HFFc6 (cell line): Measurements from ENCODE around the gene HDAC3. TPM values are rescaled to one million over a fixed set of nuclear protein-coding genes. Genes with fewer than 3 reads are reported as not detected.

Experiments
- DNase-seq: peaks from one replicate; pipeline ENCODE4 v3.0.0-alpha.2; 2018
- H3K27ac Mint-ChIP-seq: 2 replicates; pipeline ENCODE4 v1.8.0; 2020; ENCODE audit warnings: mild to moderate bottlenecking, mixed read lengths
- H3K27me3 Mint-ChIP-seq: 2 replicates; pipeline ENCODE4 v1.8.0; 2021; ENCODE audit warnings: mild to moderate bottlenecking, moderate library complexity, mixed read lengths; ENCODE audit not compliant: insufficient read depth
- H3K36me3 Mint-ChIP-seq: 2 replicates; pipeline ENCODE4 v1.8.0; 2021; ENCODE audit warnings: low read depth, mixed read lengths
- H3K4me1 Mint-ChIP-seq: 2 replicates; pipeline ENCODE4 v1.8.0; 2020; ENCODE audit warnings: low read depth, mixed read lengths
- H3K4me3 Mint-ChIP-seq: 2 replicates; pipeline ENCODE4 v1.8.0; 2020; ENCODE audit warnings: mild to moderate bottlenecking, moderate library complexity, mixed read lengths
- H3K9me3 Mint-ChIP-seq: 2 replicates; pipeline ENCODE4 v1.8.0; 2020; ENCODE audit warnings: mild to moderate bottlenecking, mixed read lengths
- CTCF ChIP-seq: fragments of 200-600 bp; sonication (generic); IDR thresholded peaks from 2 replicates; pipeline ENCODE4 v1.5.0; 2021; ENCODE audit warnings: antibody characterized with exemption, mild to moderate bottlenecking
- total RNA-seq, 6 experiments: library from RNA; stranded (reverse); fragmentation: NEBNext Ultra II Directional; extraction: Animal tissue kit (Norgen Biotek cat#: 25700); gene quantifications; 2 replicates in 1 of 6; 3 replicates in 5 of 6; pipeline ENCODE4 v1.2.3, GENCODE V29; 2021

HDAC3 gene
- total RNA-seq, 6 experiments from 2014 or later: 52.1 to 63.7 (median 55.1) TPM

GRCh38 chr5:141638771-141639170 is 2.1 kb upstream of the HDAC3 start:
- H3K36me3 Mint-ChIP-seq: peaks cover 27% of the 10 kb centered on the region
- DNase-seq: no peak
- H3K4me1 Mint-ChIP-seq: peaks cover 51% of the 10 kb centered on the region
- TF ChIP-seq CTCF: no peak
- H3K9me3 Mint-ChIP-seq: no peaks in the 10 kb centered on the region
- no peak overlapping the region for H3K27ac Mint-ChIP-seq
- H3K27me3 Mint-ChIP-seq: no peaks in the 10 kb centered on the region
- peak overlapping the region; percentile 98; the same call in 1 of the 2 replicates for H3K4me3 Mint-ChIP-seq

- no peak for DNase-seq
- no peak for TF ChIP-seq CTCF
- Mint-ChIP-seq H3K4me3 (peak overlapping the region; percentile 98), H3K27ac (no peak overlapping the region), H3K9me3 (no peaks in the 10 kb centered on the region), H3K4me1 (peaks cover 51% of the 10 kb centered on the region), H3K36me3 (peaks cover 27% of the 10 kb centered on the region), H3K27me3 (no peaks in the 10 kb centered on the region)
Observed at GRCh38 chr5:141637767-141638419, 1.2 kb upstream of the HDAC3 start.

- peaks cover 50% of the 10 kb centered on the region for H3K4me1 Mint-ChIP-seq
- DNase-seq: no peak
- H3K27ac Mint-ChIP-seq: no peak overlapping the region
- peaks cover 27% of the 10 kb centered on the region for H3K36me3 Mint-ChIP-seq
- H3K27me3 Mint-ChIP-seq: no peaks in the 10 kb centered on the region
- TF ChIP-seq CTCF: no peak
- H3K9me3 Mint-ChIP-seq: no peaks in the 10 kb centered on the region
- H3K4me3 Mint-ChIP-seq: peak overlapping the region; percentile 98
Observed at GRCh38 chr5:141637123-141637766, 596 bp upstream of the HDAC3 start.

- no peak for DNase-seq
- H3K4me3 Mint-ChIP-seq: peak overlapping the region; percentile 98
- peaks cover 16% of the 10 kb centered on the region for H3K36me3 Mint-ChIP-seq
- H3K27ac Mint-ChIP-seq: peak overlapping the region; percentile 79
- H3K27me3 Mint-ChIP-seq: no peaks in the 10 kb centered on the region
- no peak for TF ChIP-seq CTCF
- no peaks in the 10 kb centered on the region for H3K9me3 Mint-ChIP-seq
- peaks cover 39% of the 10 kb centered on the region for H3K4me1 Mint-ChIP-seq
Observed at GRCh38 chr5:141636106-141636412, 590 bp downstream of the HDAC3 start.

- H3K4me1 Mint-ChIP-seq: peaks cover 37% of the 10 kb centered on the region
- no peaks in the 10 kb centered on the region for H3K9me3 Mint-ChIP-seq
- TF ChIP-seq CTCF: no peak
- peaks cover 12% of the 10 kb centered on the region for H3K36me3 Mint-ChIP-seq
- no peak for DNase-seq
- H3K4me3 Mint-ChIP-seq: peak overlapping the region; percentile 98
- no peaks in the 10 kb centered on the region for H3K27me3 Mint-ChIP-seq
- peak overlapping the region; percentile 79 for H3K27ac Mint-ChIP-seq
Observed at GRCh38 chr5:141635646-141636045, 1.0 kb downstream of the HDAC3 start.
